Endometrial microvascular endothelial cells (primary cell): ENCODE data around the gene SLC17A9. TPM values are rescaled to one million over a fixed set of nuclear protein-coding genes. Genes with fewer than 3 reads are reported as not detected.

Experiments used
- in situ Hi-C: cut with HindIII; loops from 2 replicates; pipeline ENCODE4 v1.10.0; 2017; ENCODE audit warnings: low sequenced_read_pairs, low pct_unique_long_range_greater_than_20kb; ENCODE audit errors: inconsistent ontology term
- total RNA-seq: library from RNA; depleted of rRNA; stranded (reverse); fragments of >200 nt; gene quantifications from one replicate; pipeline ENCODE4 v1.2.3, GENCODE V29; 2015; ENCODE audit errors: inconsistent ontology term

The SLC17A9 gene, protein sequence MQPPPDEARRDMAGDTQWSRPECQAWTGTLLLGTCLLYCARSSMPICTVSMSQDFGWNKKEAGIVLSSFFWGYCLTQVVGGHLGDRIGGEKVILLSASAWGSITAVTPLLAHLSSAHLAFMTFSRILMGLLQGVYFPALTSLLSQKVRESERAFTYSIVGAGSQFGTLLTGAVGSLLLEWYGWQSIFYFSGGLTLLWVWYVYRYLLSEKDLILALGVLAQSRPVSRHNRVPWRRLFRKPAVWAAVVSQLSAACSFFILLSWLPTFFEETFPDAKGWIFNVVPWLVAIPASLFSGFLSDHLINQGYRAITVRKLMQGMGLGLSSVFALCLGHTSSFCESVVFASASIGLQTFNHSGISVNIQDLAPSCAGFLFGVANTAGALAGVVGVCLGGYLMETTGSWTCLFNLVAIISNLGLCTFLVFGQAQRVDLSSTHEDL
- total RNA-seq = 18.6 TPM

DNA sequence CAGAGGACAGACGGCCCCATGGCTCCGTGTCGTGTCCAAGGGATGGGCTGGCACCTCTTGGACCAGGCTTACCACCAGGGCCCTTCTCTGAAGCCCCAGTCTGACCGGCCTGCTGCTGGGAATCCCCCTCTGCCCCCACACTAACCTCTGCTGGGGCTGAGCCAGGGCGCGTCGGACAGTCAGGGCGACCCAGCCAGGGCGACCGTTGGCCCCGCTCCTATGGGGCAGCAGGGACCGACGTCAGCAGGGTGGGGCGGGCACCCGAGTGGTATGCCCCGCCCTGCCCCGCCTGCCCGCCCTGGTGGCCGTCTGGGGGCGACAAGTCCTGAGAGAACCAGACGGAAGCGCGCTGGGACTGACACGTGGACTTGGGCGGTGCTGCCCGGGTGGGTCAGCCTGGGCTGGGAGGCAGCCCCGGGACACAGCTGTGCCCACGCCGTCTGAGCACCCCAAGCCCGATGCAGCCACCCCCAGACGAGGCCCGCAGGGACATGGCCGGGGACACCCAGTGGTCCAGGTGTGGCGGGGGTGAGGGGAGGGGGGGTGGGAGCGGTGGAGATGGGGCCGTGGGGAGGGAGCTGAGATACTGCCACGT lies at the start of gene SLC17A9:
SLC17A9 (plus strand) TSS at position 337 of the 595 bp plus-strand sequence; CDS start at position 459, 122 bp downstream.
- in situ Hi-C loops = no loop called here

DNA sequence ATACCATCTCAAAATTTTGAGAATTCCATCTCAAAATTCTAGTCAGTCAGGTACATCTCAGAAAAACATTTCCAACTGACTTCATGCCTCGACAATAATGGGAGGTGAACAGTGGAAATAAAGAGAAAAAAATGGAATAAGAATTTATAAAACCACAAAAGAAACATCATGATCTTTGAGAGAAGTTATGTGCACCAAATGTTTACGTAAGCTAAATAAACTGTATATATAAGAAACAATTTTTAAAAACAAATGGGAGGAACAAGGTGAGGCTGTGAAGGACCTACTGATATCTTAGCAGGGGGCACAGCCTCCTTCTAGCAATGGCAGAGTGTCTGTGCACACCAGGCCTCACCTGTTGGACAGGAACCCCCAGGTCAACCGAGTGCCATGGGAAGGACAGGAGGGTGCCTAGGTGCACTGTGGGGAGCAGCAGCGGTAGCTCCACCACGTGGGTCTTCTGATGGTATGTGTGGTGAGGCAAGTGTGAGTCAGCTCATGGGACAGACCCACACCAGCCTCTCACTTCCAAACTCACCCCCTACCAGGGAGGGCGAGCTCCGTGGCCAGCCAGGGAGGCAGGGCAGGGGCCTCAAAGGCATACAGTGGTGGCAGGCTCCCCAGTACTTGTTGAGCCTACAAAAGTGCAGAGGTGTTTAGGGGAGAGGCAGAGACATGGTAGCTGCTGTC lies 49.4 kb upstream of the SLC17A9 start:
- in situ Hi-C loops = no loop called here

DNA sequence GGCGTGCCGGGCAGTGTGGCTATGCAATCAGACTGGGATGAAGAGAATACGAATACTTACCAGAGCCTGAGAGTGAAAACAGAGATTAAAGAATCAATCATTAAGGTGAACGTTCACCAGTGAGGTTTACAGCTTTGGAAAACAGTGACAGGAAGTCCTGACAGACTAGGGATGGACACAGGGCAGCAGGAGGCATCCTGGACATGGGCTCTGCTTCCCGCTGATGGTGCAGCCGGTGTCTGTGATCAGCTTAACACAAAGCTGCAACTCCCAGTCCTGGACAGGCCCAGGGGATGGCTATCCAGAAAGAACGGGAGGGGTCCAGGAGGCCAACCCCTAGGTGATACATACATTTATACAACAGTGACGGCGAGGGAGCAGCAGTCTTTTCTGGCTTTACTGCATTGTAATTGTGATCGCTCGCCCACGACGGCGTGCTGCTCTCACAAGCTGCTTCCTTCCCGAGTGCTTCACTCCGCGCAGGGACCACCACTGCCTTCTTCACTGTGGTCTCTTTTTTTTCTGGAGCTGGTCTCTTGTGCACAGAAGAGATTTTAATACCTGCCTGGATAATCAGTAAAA lies 46.9 kb upstream of the SLC17A9 start:
- in situ Hi-C loops = no loop called here

DNA sequence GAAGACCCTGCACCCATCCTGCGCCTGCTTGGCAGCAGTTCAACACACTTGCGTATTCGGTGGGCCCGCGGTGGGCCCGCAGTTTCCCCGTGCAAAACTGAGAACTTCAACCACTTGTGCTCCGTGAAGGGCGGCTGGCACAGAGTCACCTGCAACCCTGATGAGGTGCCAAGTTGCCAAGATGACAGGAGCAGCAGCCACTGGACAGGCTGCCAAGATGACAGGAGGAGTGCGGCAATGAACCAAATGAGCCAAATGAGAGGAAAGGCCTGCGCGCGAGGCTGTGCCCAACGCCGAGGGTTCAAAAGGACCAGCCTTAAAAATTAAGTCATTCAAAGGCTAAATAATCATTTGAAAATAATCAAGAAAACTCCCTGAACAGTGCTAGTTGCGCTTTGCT lies 46.3 kb upstream of the SLC17A9 start:
- in situ Hi-C loops = no loop called here

DNA sequence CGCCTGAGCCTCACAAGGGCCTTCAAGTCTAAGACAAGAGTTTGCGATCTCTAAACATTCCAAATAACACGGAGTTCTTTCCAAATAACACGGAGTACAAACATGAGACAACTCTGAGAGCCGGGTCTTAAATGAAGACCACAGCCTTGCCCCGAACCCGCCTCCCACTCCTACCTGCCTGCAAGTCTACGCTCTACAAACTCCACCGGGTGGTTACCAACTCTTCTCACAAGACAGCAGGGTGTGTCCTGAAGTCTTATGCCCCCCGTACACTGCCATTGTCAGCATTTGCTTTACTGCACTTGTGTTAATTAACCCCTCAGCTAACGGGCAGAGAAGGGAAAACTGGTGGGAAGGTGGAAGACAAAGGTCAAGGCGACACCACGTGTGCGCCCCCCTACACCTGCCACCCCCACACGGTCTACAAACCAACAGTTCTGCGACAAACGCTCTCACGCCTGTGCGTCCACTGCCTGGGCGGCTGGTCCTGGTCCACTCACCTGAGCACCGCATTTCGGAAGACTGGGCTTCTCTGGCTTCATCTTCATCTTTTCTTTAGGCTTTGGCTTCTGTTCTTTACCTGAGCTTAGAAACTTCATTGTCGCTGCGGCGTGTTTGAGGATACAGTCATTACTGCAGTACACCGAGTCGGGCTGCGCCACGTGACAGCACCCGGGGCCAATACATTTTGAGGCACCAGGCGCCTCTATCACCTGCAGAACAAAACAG lies 45.7 kb upstream of the SLC17A9 start:
- in situ Hi-C loops = no loop called here

DNA sequence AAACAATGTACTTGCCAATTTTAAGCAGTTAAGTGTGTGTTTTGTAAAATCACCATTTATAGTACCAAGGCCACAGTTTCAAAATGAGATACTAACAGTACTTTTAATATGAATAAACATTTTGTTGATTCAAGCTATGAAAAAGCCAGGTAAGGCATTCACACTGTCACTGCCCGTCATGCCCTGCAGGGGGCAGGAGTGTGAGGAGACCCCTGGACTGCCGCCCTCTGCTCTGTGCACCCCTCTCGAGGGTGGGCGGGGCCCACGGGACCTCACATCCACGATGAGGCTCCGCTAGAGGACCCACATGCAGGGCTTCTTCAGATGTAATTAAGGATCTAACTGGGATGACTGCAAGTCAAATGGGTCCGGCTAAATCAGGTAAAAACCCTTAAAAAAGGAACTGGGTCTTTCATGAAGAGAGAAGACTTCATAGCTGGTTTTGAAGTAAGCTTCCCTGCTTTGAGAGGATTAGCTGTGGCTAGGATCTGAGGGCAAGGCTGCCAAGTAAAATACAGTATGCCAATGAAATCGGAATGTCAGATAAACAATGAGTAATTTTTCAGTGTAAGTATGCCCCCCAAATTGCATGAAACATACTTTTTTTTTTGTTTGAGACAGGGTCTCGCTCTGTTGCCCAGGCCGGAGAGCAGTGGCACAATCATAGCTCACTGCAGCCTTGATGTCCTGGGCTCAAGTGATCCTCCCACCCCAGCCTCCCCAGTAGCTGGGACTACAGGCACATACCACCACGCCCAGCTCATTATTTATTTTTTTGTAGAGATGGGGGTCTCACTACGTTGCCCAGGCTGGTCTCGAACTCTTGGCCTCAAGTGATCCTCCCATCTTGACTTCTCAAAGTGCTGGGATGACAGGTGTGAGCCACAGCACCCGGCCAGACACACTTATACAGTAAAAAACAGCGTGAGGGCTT lies 44.9 kb upstream of the SLC17A9 start:
- in situ Hi-C loops = no loop called here

DNA sequence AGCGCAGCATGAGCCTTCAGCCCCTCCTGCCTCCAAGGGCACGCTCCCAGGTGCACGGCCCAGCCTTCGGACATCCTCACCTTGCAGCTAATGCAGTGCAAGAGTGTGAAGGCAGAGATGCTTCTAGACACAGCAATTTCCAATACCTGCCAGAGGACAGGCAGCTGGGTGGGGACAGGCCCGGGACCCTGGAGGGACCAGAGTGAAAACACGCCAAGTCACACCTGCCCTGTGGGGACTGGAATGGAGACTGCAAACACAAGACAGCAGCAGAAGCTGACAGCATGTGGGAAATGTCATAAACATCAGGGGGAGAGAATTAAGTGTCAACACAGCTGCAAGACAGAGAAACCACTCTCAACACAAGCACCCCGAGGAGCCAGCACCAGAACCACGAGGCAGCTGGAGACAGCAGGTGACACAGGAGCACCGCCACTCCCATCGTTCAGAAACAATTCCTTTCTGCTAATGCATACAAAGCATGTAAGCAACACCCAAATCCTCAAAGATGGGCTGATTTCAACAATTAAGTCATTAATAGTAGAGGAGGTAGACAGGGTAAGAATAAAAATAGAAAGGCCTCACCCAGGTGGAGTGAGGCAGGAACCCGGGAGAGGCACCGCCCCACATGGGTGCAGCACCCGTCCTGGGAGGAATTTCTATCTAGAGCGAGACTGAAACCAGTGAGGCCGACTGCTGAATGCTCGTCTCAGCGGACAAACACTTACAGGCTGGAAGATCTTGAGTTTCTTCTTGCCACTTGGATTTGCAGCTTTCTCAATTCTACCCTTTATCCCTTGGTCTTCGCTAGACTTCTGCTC lies 43.3 kb upstream of the SLC17A9 start:
- in situ Hi-C loops = no loop called here

DNA sequence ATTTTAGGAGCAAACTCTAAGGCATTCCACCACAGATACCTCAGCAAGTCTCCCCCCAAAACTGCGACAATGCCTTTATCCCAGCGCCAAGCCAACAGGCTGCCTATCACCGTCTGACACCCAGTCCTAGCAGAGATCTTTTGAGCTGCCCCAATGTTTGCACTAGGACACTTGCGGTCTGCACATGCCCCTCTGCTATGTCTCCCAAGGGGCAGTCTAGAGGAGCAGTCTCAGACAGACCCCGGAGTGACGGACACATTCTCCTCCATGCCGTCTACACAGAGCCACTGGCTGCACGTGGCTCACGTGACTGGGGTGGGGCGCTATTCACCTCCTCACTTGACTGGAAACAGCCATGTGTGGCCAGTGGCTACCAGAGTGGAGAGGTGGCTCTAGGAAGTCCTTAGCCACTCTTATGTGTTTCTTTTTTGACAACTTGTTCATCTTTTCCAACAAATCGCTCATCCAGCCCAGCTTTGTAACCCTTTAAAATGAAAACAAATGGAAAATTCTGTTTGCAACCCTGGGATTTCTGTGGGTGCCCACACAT lies 42.2 kb upstream of the SLC17A9 start:
- in situ Hi-C loops = no loop called here

DNA sequence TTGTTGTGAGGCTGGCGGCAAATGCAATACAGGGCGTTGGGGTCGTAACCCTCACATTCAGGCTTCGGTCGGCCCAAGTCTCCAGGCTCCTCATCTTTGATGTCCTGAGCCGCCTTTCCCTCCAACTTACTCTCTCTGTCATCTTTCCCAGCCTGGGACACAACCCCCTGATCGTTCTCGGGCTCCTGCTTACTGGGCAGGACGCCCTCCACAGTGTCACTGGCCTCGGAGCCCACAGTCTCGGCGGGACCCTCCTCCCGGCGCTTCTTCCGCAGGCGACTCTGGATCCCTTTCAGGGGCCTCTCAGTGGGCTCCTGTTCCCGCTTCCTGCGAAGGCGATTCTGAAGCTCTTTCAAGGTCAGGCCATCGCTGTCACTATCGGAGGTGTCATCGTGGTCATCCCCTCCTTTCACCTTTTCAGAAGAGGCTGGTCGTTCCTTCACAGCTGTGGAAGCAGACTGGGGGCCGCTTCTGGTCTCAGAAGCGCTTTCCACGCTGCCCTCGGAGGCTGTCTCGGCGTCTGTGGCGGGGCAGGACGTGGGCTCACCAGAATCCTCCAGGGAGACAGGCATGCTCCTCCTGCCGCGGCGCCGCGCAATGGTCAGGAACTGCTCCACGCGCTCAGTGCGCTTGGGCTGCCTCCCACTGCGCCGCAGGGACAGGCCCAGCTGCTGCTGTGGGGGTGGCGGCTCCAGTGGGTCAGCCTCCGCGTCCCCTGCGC lies 41.6 kb upstream of the SLC17A9 start:
- in situ Hi-C loops = no loop called here

DNA sequence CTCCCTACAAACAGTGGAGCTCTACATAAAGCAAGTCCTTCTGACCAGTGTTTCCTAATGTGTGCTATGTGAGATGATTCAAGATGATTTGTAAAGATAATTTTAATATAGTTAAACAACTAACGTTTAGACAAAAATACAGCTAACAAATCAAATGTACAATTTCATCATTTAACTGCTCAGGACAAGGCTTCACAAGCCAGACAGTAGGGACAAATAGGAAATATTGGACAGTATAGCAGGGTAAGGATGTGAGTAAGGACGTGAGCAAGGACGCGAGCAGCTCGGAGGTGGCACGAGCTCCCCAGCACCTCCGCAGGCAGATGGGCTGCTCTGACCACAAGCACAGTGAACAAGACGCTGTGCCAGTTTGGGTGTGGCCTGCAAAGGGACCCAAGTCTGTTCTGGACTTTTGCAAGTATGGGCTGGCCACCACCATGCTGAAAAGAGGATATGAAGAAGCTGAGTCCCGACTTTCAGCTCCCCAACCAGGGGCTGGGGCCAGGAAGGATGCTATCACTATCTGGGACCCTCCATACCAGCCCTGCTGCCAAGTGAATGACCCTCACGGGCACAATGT lies 40.7 kb upstream of the SLC17A9 start:
- in situ Hi-C loops = no loop called here

DNA sequence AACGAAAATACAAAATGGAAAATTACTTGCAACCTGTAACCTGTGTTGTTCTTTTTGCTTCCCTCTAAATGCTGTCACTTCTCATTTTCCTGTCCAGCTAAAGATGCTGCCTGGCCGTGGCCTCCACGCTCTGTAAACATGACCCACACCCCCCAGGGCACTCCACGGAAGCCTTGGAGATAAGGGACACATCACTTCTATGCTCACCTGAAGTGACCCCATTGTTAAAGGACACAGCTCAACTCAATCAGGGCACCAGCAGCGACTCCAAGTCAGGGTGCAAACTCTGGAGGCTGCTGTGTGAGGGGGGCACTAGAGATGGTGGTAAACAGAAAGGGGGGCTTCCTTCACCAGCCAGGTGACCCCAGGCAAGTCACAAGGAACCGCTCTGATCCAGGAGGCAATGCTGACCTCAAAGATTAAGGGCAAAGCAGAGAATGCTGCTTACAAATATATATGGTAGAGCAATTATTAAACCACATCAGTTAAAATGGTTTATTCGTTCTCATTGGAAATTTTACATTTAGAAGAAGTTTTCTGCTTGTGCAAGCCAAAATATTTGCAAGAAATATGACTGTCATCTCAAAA lies 39.4 kb upstream of the SLC17A9 start:
- in situ Hi-C loops = no loop called here

DNA sequence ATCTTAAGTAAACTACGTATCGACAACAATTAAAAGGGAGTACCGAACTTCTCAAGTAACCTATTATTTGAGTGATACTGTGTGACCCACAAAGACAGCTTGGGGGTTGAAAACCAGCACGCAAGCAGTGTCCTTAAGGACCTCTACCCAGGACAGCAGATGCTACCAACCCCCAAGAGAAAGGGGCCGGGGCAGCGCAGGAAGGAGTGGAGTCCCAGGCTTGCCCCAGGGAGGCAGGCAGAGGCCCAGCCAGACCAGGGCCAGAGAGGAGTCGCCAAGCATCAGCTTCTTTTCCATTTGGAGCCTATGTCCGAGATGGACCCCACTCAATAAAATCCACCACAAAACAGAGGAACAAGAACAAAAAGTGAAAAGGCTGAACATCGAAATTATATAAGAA lies 38.1 kb upstream of the SLC17A9 start:
- in situ Hi-C loops = no loop called here

DNA sequence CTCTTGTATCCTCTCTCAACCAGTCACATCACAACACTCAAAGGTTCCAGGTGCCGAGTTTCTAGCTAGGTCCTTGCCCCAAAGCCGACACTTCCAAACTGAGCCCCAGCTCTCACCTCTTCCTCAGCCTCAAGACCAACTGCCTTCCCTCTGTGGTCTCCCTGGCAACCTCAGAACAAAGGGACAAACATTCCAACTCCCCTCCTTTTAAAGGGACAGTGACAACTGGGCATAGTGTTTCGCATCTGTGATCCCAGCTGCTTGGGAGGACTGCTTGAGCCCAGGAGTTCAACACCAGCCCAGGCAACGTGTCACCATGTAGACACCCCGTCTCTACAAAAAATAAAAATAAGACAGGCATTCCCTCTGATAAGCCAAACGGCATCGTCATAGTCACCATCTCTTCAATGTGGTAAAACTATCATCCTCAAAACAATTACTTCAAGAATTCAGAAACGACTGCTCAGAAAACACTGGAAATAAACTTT lies 37.5 kb upstream of the SLC17A9 start:
- in situ Hi-C loops = no loop called here

DNA sequence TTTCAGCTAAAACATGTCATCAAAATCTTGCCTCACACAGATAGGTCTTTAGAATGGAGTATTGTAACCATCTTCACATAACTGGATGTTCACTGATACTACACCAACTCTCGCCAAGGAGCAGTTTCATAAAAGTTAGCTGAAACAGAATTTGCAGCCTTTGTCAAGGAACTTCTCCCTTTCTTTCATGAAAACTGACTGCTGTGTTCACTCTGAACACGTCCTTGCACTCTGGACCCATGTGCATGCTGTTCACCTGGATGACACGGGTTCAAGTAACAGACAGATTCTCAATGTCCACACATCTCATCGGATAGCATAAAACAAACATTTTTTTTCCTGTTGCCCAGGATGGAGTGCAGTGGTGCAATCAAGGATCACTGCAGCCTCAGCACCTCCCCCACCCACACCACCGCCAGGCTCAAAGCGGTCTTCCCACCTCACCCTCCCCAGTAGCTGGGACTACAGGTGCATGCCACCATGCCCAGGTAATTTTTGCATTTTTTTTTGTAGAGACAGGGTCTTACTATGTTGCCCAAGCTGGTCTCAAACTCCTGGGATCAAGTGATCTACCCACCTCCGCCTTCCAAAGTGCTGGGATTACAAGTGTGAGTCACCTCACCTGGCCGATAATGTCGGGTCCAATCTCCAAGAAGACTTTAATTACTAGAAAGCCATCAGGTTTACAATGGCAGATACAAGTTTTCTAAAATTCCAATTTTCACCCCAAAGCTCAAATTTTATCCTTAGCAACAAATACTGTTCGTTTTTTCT lies 35.6 kb upstream of the SLC17A9 start:
- in situ Hi-C loops = no loop called here

DNA sequence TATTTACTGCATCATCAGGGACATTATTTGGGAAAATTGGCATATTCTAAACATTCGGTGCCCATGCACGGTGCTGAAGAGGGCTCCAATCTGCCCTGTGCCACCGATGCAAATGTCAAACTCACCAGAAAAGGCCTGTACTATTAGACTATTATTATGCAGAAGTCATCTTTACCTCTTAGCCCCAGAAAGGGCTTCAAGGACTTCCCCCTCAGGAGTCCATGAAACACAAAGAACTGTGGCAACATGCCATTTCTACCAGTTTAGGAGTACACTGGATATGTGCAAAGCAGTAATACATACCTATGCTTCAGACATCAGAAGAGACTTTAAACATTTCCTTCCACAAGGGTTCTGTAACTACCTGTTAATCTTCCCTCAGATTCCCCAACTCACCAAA lies 34.8 kb upstream of the SLC17A9 start:
- in situ Hi-C loops = no loop called here
